ENCODE data around the gene SRP54. TPM values are rescaled to one million over a fixed set of nuclear protein-coding genes. Genes with fewer than 3 reads are reported as not detected.

Gene SRP54
- total and polyA plus RNA-seq, 2 of the 13 experiments (the other 11 are each of a cell fraction or from before 2014, with no cell fraction given), result 42.2 to 207 TPM

DNA sequence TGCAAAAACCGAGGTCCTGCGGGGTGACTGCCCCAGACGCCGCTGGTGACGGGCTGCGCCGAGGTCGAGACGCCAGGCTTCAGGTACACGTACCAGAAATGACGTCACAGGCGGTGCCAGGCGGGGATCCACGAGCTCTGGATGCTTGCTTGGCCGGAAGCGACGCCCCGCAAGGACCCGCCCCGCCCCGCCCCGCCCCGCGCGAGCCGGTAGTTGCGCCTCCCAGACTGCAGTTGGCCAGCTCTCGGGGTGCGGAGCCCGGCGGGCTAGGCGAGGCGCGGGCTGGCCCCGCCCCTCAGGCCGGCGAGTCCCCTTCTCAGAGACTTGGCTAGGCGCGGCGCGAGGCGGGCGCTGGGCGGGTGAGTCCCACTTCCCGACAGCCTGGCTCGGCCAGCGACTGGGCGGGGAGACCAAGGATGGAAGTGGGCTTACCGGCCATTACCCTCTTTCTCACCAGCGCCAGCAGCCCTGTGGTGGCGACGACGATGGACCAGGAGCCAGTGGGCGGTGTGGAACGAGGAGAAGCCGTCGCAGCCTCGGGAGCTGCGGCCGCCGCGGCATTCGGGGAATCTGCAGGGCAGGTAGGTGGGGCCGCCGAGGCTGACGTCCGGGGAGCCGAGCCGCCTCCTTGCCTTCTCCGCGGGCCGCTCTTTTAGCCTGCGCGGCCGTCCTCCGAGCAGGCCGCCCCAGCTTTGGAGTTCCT lies 63.4 kb downstream of the SRP54 start, which contains the start of gene FAM177A1 (continued):
- TF ChIP-seq, protein P1, sequence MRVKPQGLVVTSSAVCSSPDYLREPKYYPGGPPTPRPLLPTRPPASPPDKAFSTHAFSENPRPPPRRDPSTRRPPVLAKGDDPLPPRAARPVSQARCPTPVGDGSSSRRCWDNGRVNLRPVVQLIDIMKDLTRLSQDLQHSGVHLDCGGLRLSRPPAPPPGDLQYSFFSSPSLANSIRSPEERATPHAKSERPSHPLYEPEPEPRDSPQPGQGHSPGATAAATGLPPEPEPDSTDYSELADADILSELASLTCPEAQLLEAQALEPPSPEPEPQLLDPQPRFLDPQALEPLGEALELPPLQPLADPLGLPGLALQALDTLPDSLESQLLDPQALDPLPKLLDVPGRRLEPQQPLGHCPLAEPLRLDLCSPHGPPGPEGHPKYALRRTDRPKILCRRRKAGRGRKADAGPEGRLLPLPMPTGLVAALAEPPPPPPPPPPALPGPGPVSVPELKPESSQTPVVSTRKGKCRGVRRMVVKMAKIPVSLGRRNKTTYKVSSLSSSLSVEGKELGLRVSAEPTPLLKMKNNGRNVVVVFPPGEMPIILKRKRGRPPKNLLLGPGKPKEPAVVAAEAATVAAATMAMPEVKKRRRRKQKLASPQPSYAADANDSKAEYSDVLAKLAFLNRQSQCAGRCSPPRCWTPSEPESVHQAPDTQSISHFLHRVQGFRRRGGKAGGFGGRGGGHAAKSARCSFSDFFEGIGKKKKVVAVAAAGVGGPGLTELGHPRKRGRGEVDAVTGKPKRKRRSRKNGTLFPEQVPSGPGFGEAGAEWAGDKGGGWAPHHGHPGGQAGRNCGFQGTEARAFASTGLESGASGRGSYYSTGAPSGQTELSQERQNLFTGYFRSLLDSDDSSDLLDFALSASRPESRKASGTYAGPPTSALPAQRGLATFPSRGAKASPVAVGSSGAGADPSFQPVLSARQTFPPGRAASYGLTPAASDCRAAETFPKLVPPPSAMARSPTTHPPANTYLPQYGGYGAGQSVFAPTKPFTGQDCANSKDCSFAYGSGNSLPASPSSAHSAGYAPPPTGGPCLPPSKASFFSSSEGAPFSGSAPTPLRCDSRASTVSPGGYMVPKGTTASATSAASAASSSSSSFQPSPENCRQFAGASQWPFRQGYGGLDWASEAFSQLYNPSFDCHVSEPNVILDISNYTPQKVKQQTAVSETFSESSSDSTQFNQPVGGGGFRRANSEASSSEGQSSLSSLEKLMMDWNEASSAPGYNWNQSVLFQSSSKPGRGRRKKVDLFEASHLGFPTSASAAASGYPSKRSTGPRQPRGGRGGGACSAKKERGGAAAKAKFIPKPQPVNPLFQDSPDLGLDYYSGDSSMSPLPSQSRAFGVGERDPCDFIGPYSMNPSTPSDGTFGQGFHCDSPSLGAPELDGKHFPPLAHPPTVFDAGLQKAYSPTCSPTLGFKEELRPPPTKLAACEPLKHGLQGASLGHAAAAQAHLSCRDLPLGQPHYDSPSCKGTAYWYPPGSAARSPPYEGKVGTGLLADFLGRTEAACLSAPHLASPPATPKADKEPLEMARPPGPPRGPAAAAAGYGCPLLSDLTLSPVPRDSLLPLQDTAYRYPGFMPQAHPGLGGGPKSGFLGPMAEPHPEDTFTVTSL (CRISPR knock-in tag; IDR thresholded peaks at IDR 0.05; ENCODE audit: borderline replicate concordance), result peak; percentile 65; the same call in 1 of the 2 replicates
- peak; percentile 88; the same call in 1 of the 2 replicates for TF ChIP-seq ZNF614 (CRISPR knock-in tag; IDR thresholded peaks at IDR 0.05; ENCODE audit: borderline replicate concordance)
- no peak for TF ChIP-seq ZBTB8A (CRISPR knock-in tag; IDR thresholded peaks at IDR 0.05; ENCODE audit: borderline replicate concordance, low read depth)
- peak; percentile 81; the same call in 1 of the 2 replicates for TF ChIP-seq GATA4 (IDR thresholded peaks at IDR 0.05; ENCODE audit: borderline replicate concordance, low read depth)
